ENCODE measurements around the gene SLC35D3. TPM values are rescaled to one million over a fixed set of nuclear protein-coding genes. Genes with fewer than 3 reads are reported as not detected.
"Not testable (repeated sequence)": the region's sequence is repeated elsewhere in the genome, so short reads cannot be mapped to it uniquely, and the experiment has no call there.

Gene SLC35D3
- total and polyA plus RNA-seq, 2 experiments from 2014 or later = 0.12 TPM; not detected in 1

DNA sequence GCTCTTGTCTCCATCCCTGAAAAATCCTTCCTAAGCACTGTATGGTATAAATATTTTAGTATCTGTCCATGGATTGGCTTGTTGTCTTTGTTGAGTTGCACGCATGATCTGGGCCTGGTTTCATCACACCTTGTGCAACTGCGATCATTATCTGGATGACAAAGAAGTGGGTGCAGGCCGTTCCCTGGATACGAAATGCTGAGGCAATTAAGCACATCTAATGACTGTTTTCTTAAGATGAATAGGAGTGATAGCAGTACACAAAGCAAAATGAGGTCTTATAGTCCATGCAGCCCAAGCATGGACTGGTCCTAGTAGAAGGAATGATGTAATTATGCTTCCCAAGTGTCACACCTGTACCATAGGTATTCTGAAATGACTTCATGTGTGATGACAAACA is 47.8 kb downstream of the SLC35D3 start:
- 69% methylated on average over 4 of the region's 4 CpGs for WGBS (ENCODE audit: low lambda C conversion rate, missing lambda C conversion rate)
- no peaks in the 10 kb centered on the region for H4K20me1 ChIP-seq (ENCODE audit: insufficient read depth, poor library complexity, severe bottlenecking)
- H2AFZ ChIP-seq = no peak overlapping the region
- TF ChIP-seq, protein P1, sequence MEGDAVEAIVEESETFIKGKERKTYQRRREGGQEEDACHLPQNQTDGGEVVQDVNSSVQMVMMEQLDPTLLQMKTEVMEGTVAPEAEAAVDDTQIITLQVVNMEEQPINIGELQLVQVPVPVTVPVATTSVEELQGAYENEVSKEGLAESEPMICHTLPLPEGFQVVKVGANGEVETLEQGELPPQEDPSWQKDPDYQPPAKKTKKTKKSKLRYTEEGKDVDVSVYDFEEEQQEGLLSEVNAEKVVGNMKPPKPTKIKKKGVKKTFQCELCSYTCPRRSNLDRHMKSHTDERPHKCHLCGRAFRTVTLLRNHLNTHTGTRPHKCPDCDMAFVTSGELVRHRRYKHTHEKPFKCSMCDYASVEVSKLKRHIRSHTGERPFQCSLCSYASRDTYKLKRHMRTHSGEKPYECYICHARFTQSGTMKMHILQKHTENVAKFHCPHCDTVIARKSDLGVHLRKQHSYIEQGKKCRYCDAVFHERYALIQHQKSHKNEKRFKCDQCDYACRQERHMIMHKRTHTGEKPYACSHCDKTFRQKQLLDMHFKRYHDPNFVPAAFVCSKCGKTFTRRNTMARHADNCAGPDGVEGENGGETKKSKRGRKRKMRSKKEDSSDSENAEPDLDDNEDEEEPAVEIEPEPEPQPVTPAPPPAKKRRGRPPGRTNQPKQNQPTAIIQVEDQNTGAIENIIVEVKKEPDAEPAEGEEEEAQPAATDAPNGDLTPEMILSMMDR (IDR thresholded peaks at IDR 0.05; ENCODE audit: poor library complexity) = no peak
- TF ChIP-seq EZH2phosphoT487 (IDR thresholded peaks at IDR 0.05; ENCODE audit: low read depth, severe bottlenecking, unreplicated experiment) (no peak), EZH2 (IDR thresholded peaks at IDR 0.05; ENCODE audit: borderline replicate concordance) (no peak)
- H3K9me3 ChIP-seq (ENCODE audit: low read depth) = no peaks in the 10 kb centered on the region
- H3K4me1 ChIP-seq (ENCODE audit: insufficient read depth) = no peaks in the 10 kb centered on the region
- no peak overlapping the region for H3K4me3 ChIP-seq
- no peaks in the 10 kb centered on the region for H3K79me2 ChIP-seq
- H3K27ac ChIP-seq = peak overlapping the region; percentile 94
- no peaks in the 10 kb centered on the region for H3K27me3 ChIP-seq
- H3K9me2 ChIP-seq (replicated peaks; ENCODE audit: insufficient read depth) = no peaks in the 10 kb centered on the region
- no peaks in the 10 kb centered on the region for H3K36me3 ChIP-seq (replicated peaks; ENCODE audit: insufficient read depth, low read depth)
- DNase-seq (ENCODE audit: low spot score) = peak; percentile 63
- H3K4me2 ChIP-seq = no peak overlapping the region

DNA sequence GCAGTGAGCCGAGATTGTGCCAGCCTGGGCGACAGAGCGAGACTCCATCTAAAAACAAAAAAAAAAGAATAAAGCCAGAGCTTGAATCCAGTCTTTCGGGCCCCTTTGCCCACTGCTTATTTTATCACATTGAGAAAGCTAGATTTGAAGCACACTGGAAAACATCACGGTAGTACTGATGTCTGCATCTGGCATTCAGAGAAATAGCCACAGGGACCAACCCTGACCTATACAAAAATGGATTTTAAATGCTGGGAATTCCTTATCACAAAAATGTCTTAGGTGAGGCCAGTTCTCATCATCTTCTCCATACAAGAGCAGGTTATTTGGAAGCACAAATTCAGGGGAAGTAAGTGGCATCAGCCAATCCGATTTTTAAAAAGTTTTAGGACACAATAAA is 49.5 kb downstream of the SLC35D3 start:
- Histone ChIP-seq H3K4me3 (no peak overlapping the region), H3K27ac (no peak overlapping the region), H3K36me3 (replicated peaks; ENCODE audit: insufficient read depth, low read depth) (no peaks in the 10 kb centered on the region), H3K4me1 (ENCODE audit: insufficient read depth) (no peaks in the 10 kb centered on the region), H3K4me2 (no peak overlapping the region), H2AFZ (no peak overlapping the region), H4K20me1 (ENCODE audit: insufficient read depth, poor library complexity, severe bottlenecking) (no peaks in the 10 kb centered on the region), H3K9me3 (ENCODE audit: low read depth) (no peaks in the 10 kb centered on the region), H3K9me2 (replicated peaks; ENCODE audit: insufficient read depth) (no peaks in the 10 kb centered on the region), H3K79me2 (no peaks in the 10 kb centered on the region), H3K27me3 (no peaks in the 10 kb centered on the region)
- no peak for DNase-seq (ENCODE audit: low spot score)
- 93% methylated on average over 6 of the region's 6 CpGs for WGBS (ENCODE audit: low lambda C conversion rate, missing lambda C conversion rate)
- TF ChIP-seq, protein P1 (IDR thresholded peaks at IDR 0.05; ENCODE audit: poor library complexity) = no peak
- TF ChIP-seq EZH2phosphoT487 (IDR thresholded peaks at IDR 0.05; ENCODE audit: low read depth, severe bottlenecking, unreplicated experiment) = no peak
- TF ChIP-seq EZH2 (IDR thresholded peaks at IDR 0.05; ENCODE audit: borderline replicate concordance) = no peak

DNA sequence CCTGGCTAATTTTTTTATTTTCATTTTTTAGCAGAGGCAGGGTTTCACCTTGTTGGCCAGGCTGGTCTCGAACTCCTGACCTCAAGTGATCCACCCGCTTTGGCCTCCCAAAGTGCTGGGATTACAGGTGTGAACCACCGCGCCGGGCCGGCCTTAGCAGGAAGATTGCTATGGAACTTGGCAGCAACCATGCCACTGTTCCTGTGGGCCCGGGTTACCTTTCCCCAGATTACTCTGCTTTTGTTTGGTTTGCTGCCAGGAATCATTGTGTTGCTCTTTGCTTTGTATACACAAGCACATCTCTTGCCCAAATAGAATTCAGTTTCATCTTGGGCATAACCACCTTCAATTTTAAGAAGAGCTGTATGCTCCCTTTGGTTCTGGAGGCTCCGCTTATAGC is 51.7 kb downstream of the SLC35D3 start:
- 96% methylated on average over 8 of the region's 8 CpGs for WGBS (ENCODE audit: low lambda C conversion rate, missing lambda C conversion rate)
- H3K4me1 ChIP-seq (ENCODE audit: insufficient read depth); H3K27ac ChIP-seq; H3K79me2 ChIP-seq; H3K4me3 ChIP-seq; H4K20me1 ChIP-seq (ENCODE audit: insufficient read depth, poor library complexity, severe bottlenecking); H3K9me3 ChIP-seq (ENCODE audit: low read depth); H3K4me2 ChIP-seq; H3K36me3 ChIP-seq (replicated peaks; ENCODE audit: insufficient read depth, low read depth); H3K27me3 ChIP-seq; H2AFZ ChIP-seq; H3K9me2 ChIP-seq (replicated peaks; ENCODE audit: insufficient read depth); DNase-seq (ENCODE audit: low spot score): not testable (repeated sequence)

Small RNA genes within 50 kb of the gene (small RNA-seq; reads per million reads assigned to genes)
- gene RF00019 (not detected), gene RPL35AP3 (not detected)

Other genes with a start within 250 kb of the SLC35D3 start
- gene MAP3K5, start 129.8 kb upstream of the SLC35D3 start, total RNA-seq = 3.9 and 5.9 TPM in 2 replicates
- 2.1 and 2.2 TPM in 2 replicates for gene MAP3K5, start 129.8 kb upstream of the SLC35D3 start, polyA plus RNA-seq
- 15.6 and 19.5 TPM in 2 replicates for gene PEX7, start 99.7 kb upstream of the SLC35D3 start, total RNA-seq
- 9.6 and 12.1 TPM in 2 replicates for gene PEX7, start 99.7 kb upstream of the SLC35D3 start, polyA plus RNA-seq
- gene IL20RA, start 122.7 kb downstream of the SLC35D3 start, total RNA-seq = 0.32 and 0.63 TPM in 2 replicates
- 0.52 TPM in 1 of 2 replicates, not detected in the other for gene IL20RA, start 122.7 kb downstream of the SLC35D3 start, polyA plus RNA-seq

Measured in hepatocyte (in vitro differentiated cells).